ENCODE results near the gene CLN3. TPM values are rescaled to one million over a fixed set of nuclear protein-coding genes. Genes with fewer than 3 reads are reported as not detected.
"Not testable (repeated sequence)": the region's sequence is repeated elsewhere in the genome, so short reads cannot be mapped to it uniquely, and the experiment has no call there.

CLN3 gene
- total RNA-seq, 1 experiment from 2014 or later = 37.3 TPM

DNA sequence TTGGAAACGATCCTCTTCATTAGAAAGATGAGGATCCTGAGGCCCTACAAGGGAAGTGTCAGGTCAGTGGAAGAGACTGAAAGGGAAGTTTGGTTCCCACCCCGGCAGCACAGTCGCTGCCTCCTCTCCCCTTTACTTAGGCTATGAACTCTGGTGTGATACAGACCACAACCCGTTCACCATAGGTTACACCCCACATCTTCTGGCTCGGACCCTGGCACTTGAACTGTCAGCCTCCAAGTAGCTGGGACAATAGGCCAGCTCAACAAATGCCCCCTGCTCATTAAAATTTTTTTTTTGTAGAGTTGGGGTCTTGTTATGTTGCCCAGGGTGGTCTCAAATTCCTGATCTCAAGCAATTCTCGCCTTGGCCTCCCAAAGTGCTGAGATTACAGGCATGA lies 47.9 kb downstream of the CLN3 start:
- BruUV-seq (replicated peaks); DNase-seq (ENCODE audit: low spot score); H3K36me3 ChIP-seq (ENCODE audit: insufficient read depth, low read length, poor library complexity, severe bottlenecking); H3K9me3 ChIP-seq (ENCODE audit: low read depth, low read length, poor library complexity, severe bottlenecking); H3K4me1 ChIP-seq (ENCODE audit: insufficient read depth, low read length, poor library complexity, severe bottlenecking); H3K27ac ChIP-seq (ENCODE audit: low read depth, low read length, poor library complexity, severe bottlenecking); H3K27me3 ChIP-seq (replicated peaks; ENCODE audit: insufficient read depth, low read depth, low read length, poor library complexity); intact Hi-C loops (cut with micrococcal nuclease; ENCODE audit: unreplicated experiment); CTCF ChIA-PET; H3K4me3 ChIP-seq (ENCODE audit: low read depth, low read length, poor library complexity, severe bottlenecking); POLR2A ChIA-PET (ENCODE audit: low non-redundant PET): not testable (repeated sequence)

DNA sequence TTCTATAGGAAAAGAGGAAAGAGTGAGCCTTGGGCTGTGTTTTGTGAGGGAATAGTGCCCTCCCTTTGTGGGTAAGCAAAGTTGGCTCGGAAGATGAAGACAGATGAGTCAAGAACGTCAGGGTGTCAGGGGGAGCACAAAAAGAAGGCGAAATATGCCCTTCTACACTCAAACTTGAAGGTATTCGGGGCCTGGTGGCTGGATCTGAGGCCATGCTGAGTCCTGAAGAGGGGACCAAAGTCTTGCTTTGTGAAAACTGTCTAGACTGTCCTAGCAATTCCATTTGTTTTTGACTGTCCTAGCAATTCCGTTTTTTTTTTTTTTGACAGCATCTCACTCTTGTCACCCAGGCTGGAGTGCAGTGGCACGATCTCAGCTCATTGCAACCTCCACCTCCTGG lies 53.0 kb downstream of the CLN3 start:
- DNase-seq (ENCODE audit: low spot score); H3K4me1 ChIP-seq (ENCODE audit: insufficient read depth, low read length, poor library complexity, severe bottlenecking); H3K27ac ChIP-seq (ENCODE audit: low read depth, low read length, poor library complexity, severe bottlenecking); H3K27me3 ChIP-seq (replicated peaks; ENCODE audit: insufficient read depth, low read depth, low read length, poor library complexity); POLR2A ChIA-PET (ENCODE audit: low non-redundant PET); CTCF ChIA-PET; intact Hi-C loops (cut with micrococcal nuclease; ENCODE audit: unreplicated experiment); BruUV-seq (replicated peaks); H3K4me3 ChIP-seq (ENCODE audit: low read depth, low read length, poor library complexity, severe bottlenecking); H3K36me3 ChIP-seq (ENCODE audit: insufficient read depth, low read length, poor library complexity, severe bottlenecking); H3K9me3 ChIP-seq (ENCODE audit: low read depth, low read length, poor library complexity, severe bottlenecking): not testable (repeated sequence)

DNA sequence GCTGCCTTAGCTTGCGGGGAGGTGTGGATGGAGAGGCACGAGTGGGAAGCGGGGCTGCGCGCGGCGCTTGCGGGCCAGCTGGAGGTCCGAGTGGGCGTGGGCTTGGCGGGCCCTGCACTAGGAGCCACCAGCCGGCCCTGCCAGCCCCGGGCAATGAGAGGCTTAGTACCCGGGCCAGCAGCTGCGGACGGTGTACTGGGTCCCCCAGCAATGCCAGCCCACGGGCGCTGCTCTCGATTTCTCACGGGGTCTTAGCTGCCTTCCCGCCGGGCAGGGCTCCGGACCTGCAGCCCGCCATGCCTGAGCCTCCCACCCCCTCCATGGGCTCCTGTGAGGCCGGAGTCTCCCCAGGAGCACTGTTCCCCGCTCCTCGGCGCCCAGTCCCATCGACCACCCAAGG lies 56.5 kb downstream of the CLN3 start:
- intact Hi-C loops (cut with micrococcal nuclease; ENCODE audit: unreplicated experiment); H3K27me3 ChIP-seq (replicated peaks; ENCODE audit: insufficient read depth, low read depth, low read length, poor library complexity); BruUV-seq (replicated peaks); H3K36me3 ChIP-seq (ENCODE audit: insufficient read depth, low read length, poor library complexity, severe bottlenecking); POLR2A ChIA-PET (ENCODE audit: low non-redundant PET); H3K4me3 ChIP-seq (ENCODE audit: low read depth, low read length, poor library complexity, severe bottlenecking); H3K27ac ChIP-seq (ENCODE audit: low read depth, low read length, poor library complexity, severe bottlenecking); H3K9me3 ChIP-seq (ENCODE audit: low read depth, low read length, poor library complexity, severe bottlenecking); DNase-seq (ENCODE audit: low spot score); H3K4me1 ChIP-seq (ENCODE audit: insufficient read depth, low read length, poor library complexity, severe bottlenecking); CTCF ChIA-PET: not testable (repeated sequence)

Other genes with a start within 250 kb of the CLN3 start
- 22.2 and 26.8 TPM in 2 replicates for gene SBK1, start 199.5 kb downstream of the CLN3 start, total RNA-seq (2021)
- 1.6 and 2.6 TPM in 2 replicates for gene NPIPB6, start 128.6 kb downstream of the CLN3 start, total RNA-seq (2021)
- gene EIF3CL, start 88.2 kb downstream of the CLN3 start, total RNA-seq (2021) = 53.7 and 109 TPM in 2 replicates
- not detected in 2 replicates for gene NPIPB7, start 19.7 kb downstream of the CLN3 start, total RNA-seq (2021)
- not detected in 2 replicates for gene APOBR, start 2.6 kb upstream of the CLN3 start, total RNA-seq (2021)
- gene IL27, start 14.8 kb upstream of the CLN3 start, total RNA-seq (2021) = not detected in 2 replicates
- 0.19 and 0.76 TPM in 2 replicates for gene NUPR1, start 46.9 kb upstream of the CLN3 start, total RNA-seq (2021)
- 35.2 and 42.3 TPM in 2 replicates for gene SGF29, start 61.8 kb upstream of the CLN3 start, total RNA-seq (2021)
- 1.6 and 2.7 TPM in 2 replicates for gene SULT1A2, start 105.0 kb upstream of the CLN3 start, total RNA-seq (2021)
- gene SULT1A1, start 118.0 kb upstream of the CLN3 start, total RNA-seq (2021) = 8.9 and 10.8 TPM in 2 replicates
- not detected in 2 replicates for gene NPIPB8, start 146.0 kb upstream of the CLN3 start, total RNA-seq (2021)
- 824 and 839 TPM in 2 replicates for gene EIF3C, start 219.4 kb upstream of the CLN3 start, total RNA-seq (2021)

Data from A673 (cell line).